Rectal smooth muscle tissue (tissue), 1 donor: ENCODE data around the gene GPHN.
A peak's percentile ranks its signal among the peaks of the same experiment; 100 is the strongest.
"Not testable (repeated sequence)": the region's sequence is repeated elsewhere in the genome, so short reads cannot be mapped to it uniquely, and the experiment has no call there.

Experiments used
- H3K27ac ChIP-seq: one replicate; pipeline ENCODE4 v1.7.0; 2013; ENCODE audit warnings: low read depth, low read length, inconsistent platforms
- H3K27me3 ChIP-seq: one replicate; pipeline ENCODE4 v1.7.0; 2013; ENCODE audit warnings: low read length; ENCODE audit not compliant: control insufficient read depth, insufficient read depth
- H3K36me3 ChIP-seq: one replicate; pipeline ENCODE4 v1.7.0; 2013; ENCODE audit warnings: low read length; ENCODE audit not compliant: control insufficient read depth, insufficient read depth
- H3K4me1 ChIP-seq: one replicate; pipeline ENCODE4 v1.7.0; 2013; ENCODE audit warnings: low read length; ENCODE audit not compliant: control insufficient read depth, insufficient read depth
- H3K4me3 ChIP-seq: one replicate; pipeline ENCODE4 v1.7.0; 2013; ENCODE audit warnings: low read length
- H3K9ac ChIP-seq: one replicate; pipeline ENCODE4 v1.7.0; 2013; ENCODE audit warnings: low read length

GPHN gene

GRCh38 chr14:66487164-66487563 lies 20.8 kb upstream of the GPHN start:
- Histone ChIP-seq H3K27me3 (no peaks in the 10 kb centered on the region), H3K9ac (no peak overlapping the region), H3K4me3 (no peak overlapping the region), H3K27ac (no peak overlapping the region), H3K4me1 (no peaks in the 10 kb centered on the region), H3K36me3 (no peaks in the 10 kb centered on the region)

GRCh38 chr14:66490143-66491111 lies 17.5 kb upstream of the GPHN start:
- no peak overlapping the region for H3K27ac ChIP-seq
- no peaks in the 10 kb centered on the region for H3K4me1 ChIP-seq
- H3K9ac ChIP-seq, result no peak overlapping the region
- no peak overlapping the region for H3K4me3 ChIP-seq
- no peaks in the 10 kb centered on the region for H3K27me3 ChIP-seq
- no peaks in the 10 kb centered on the region for H3K36me3 ChIP-seq

DNA sequence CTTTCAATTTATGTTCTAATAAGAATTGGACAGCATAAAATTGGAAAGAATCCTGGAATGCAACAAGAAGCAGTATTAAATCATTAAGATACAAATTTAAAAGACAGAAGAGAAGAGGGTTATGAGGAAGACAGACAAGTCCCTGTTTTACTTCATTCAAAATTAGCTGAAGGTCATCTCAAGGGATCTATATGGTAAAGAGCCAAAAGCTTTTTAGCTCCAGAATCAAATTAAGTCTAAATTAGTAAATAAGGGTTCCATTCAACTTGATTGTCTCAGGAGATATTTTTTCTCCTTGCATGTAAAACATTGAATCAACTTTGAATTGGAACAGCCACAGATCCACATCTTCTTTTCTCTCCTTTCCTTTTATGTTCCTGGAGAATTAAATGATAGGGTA lies 14.2 kb upstream of the GPHN start:
- Histone ChIP-seq H3K9ac (no peak overlapping the region), H3K4me3 (no peak overlapping the region), H3K4me1 (no peaks in the 10 kb centered on the region), H3K36me3 (no peaks in the 10 kb centered on the region), H3K27ac (no peak overlapping the region), H3K27me3 (no peaks in the 10 kb centered on the region)

GRCh38 chr14:66495218-66496098 lies 12.5 kb upstream of the GPHN start:
- H3K4me3 ChIP-seq, result no peak overlapping the region
- H3K27ac ChIP-seq, result no peak overlapping the region
- H3K4me1 ChIP-seq, result no peaks in the 10 kb centered on the region
- H3K27me3 ChIP-seq, result no peaks in the 10 kb centered on the region
- H3K36me3 ChIP-seq, result no peaks in the 10 kb centered on the region
- H3K9ac ChIP-seq, result no peak overlapping the region

DNA sequence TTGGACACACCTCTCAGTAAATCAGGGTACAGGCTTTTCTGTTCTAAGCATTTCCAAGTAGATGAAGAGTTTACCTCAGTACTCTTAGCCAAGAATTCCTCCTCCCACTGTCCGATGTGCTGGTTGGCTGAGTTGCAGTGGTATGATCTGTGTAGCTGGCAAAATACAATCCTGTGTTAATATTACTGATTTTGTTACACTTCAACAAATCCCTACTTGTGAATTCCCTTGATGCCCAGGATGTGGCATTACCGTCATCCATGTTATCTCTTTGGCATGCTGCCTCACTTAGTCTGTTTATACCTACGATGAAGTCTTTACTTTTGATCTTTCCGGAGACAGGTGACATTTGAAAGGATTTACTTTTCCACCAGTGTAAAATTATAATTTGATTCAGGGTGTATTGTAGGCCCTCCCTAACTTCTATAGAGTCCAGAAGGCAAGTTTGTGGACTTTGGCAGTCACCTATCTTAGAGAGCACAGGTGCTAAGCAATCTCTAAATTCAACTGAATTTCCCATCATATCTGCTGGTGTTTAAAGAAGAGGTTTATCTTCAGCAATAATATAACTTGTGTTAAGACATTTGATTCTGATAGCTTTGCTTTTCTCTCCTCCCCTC lies 11.6 kb upstream of the GPHN start:
- Histone ChIP-seq H3K4me3 (no peak overlapping the region), H3K27me3 (no peaks in the 10 kb centered on the region), H3K27ac (no peak overlapping the region), H3K36me3 (no peaks in the 10 kb centered on the region), H3K4me1 (no peaks in the 10 kb centered on the region), H3K9ac (no peak overlapping the region)

GRCh38 chr14:66496911-66497310 lies 11.0 kb upstream of the GPHN start:
- Histone ChIP-seq H3K27me3 (no peaks in the 10 kb centered on the region), H3K4me3 (no peak overlapping the region), H3K9ac (no peak overlapping the region), H3K36me3 (no peaks in the 10 kb centered on the region), H3K4me1 (no peaks in the 10 kb centered on the region), H3K27ac (no peak overlapping the region)

DNA sequence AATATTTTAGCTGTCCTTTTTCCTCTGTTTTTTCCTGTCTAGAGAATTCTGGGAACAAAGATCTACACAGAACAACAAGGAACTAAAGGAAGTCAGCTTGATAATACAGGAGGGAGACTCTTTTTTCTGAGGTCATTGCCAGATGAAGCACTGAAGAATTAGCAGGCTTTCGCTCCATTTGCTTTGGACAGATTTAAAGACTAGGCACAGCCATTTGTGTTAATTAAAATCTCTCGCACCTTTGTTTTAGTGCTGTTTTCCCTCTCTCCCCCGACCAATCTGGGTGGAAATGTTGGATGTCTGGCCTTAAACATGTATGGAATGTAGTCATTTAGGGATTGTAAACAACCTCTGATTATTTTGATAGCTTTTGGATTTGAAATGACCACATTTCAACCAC lies 9.6 kb upstream of the GPHN start:
- no peak overlapping the region for H3K9ac ChIP-seq

DNA sequence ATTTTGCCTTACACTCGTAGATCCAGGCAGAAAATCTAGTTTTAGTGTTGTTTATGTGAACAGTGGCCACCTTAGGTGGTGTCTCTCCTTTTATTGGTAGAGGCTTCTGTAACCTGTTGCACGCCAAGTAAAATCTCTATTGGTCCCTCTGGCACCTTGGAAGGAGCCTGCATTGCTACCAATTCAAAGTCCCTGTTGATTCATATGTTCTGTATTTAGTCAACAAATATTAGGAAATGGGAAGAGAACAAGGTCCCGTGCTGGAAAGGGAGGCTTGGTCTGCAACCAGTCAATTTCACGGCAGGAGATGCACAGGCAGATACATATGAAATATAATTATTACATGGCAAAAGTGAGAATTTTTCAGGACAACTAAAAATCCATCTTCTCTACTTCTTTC lies 6.4 kb upstream of the GPHN start:
- Histone ChIP-seq H3K27ac (no peak overlapping the region), H3K9ac (no peak overlapping the region), H3K4me1 (no peaks in the 10 kb centered on the region), H3K4me3 (no peak overlapping the region), H3K27me3 (no peaks in the 10 kb centered on the region), H3K36me3 (no peaks in the 10 kb centered on the region)

More for the DNA sequence above, 9.6 kb upstream of the GPHN start:
- no peak overlapping the region for H3K27ac ChIP-seq
- H3K4me1 ChIP-seq, result no peaks in the 10 kb centered on the region
- no peaks in the 10 kb centered on the region for H3K36me3 ChIP-seq
- H3K4me3 ChIP-seq, result no peak overlapping the region
- no peaks in the 10 kb centered on the region for H3K27me3 ChIP-seq

- not testable (repeated sequence) for H3K9ac ChIP-seq, H3K4me1 ChIP-seq, H3K36me3 ChIP-seq, H3K27me3 ChIP-seq, H3K27ac ChIP-seq, H3K4me3 ChIP-seq
These were observed 5.1 kb upstream of the GPHN start for GRCh38 chr14:66502836-66503235.

DNA sequence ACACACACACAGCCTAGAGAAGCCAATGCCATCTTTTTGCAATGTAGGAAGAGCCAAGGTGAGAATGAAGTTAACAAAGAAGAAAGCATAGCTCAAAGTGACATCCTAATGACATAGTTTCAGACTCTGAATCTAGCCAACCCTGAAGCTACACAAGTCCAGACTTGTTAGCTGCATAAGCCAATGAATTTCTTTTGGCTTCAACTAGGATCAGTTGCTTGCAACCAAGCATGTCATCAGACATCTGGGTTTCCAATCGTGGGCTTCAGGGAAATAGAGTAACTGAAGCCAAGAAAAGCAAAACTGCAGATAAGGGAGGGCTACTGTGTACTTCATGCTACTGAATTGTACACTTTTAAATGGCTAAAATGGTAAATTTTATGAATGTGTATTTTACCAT lies 4.4 kb upstream of the GPHN start:
- Histone ChIP-seq H3K4me1 (no peaks in the 10 kb centered on the region), H3K27me3 (no peaks in the 10 kb centered on the region), H3K4me3 (no peak overlapping the region), H3K9ac (no peak overlapping the region), H3K27ac (no peak overlapping the region), H3K36me3 (no peaks in the 10 kb centered on the region)

DNA sequence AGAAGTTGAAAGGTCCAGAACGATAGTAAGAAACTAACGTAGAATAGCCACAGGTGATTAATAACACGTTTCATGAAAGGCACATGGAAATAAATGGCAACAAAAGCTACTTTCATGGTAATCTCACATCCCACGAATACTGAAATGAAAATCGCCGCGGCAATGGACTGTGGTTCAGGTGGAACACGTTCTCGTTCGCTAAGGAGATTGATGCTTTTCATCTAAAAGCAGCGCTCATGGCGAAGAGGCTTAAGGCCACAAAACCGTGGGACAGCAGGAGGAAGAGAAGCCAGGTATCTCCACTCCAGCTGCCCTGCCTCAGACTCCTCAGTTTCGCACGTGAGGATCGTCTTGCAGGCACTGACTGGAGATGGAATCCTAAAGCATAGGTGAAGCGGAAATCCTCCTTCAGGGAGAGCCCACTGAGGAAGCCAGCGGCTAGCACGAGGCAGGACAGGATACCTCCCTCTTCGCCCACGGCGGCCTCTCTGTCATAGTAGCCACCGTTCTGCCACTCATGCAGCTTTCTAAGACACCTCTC lies 696 bp upstream of the GPHN start:
- Histone ChIP-seq H3K4me1 (peaks cover 3% of the 10 kb centered on the region), H3K4me3 (peak overlapping the region; percentile 99), H3K9ac (peak overlapping the region; percentile 4), H3K36me3 (no peaks in the 10 kb centered on the region), H3K27ac (peak overlapping the region; percentile 80), H3K27me3 (no peaks in the 10 kb centered on the region)

DNA sequence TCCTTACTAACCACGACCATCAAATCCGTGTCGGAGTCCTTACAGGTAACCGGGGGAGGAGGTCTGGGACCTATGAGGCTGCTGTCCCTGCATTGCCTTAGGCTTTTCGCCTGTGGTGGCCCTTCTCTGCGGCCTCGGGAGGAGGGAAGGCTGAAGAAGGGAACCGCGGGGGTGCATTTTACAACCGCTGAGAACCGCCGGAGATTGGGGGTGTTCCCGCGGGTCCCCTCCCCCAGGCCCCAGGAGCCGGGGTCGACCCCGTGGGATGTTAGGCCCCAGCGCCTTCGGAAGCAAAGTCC lies 549 bp downstream of the GPHN start:
- peaks cover 3% of the 10 kb centered on the region for H3K4me1 ChIP-seq

More for the DNA sequence above, 549 bp downstream of the GPHN start:
- Histone ChIP-seq H3K27ac (peak overlapping the region; percentile 88), H3K4me3 (peak overlapping the region; percentile 99), H3K9ac (peak overlapping the region; percentile 76), H3K36me3 (no peaks in the 10 kb centered on the region), H3K27me3 (no peaks in the 10 kb centered on the region)
